SKM-1 (cell line): ENCODE measurements around the gene CTTNBP2.

Experiments used
- DNase-seq: peaks from one replicate; lab custom pipeline; 2025; ENCODE audit not compliant: unreplicated experiment; lab: John Stamatoyannopoulos, UW

CTTNBP2 gene

DNA sequence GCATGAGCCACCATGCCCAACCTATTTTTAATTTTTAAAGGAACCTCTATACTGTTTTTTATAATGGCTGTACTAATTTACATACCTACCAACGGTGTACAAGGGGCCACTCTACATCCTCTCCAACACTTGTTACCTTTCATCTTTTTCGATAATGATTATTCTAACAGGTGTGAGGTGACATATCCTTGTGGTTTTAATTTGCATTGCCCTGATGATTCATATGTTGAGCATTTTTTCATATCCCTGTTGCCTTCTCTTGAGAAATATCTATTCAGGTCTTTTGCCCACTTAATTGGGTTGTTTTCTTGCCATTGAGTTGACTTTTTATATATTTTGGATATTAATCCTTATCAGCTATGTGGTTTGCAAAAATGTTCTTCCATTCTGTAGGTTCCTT, 167.0 kb downstream of the CTTNBP2 start:
- no peak for DNase-seq

DNA sequence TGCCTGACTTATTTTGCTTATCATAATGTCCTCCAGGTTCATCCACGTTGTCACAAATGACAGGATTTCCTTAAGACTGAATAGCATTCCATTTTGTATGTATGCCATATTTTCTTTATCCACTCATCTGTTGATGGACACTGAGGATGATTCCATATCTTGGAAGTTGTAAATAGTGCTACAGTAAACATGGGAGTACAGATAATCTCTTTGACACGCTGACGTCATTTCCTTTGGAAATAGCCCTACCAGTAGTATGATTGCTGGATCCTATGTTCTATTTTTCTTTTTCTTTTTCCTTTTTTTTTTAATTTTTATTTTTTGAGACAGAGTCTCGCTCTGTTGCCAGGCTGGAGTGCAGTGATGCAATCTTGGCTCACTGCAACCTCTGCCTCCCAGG, 167.6 kb downstream of the CTTNBP2 start:
- DNase-seq = no peak

DNA sequence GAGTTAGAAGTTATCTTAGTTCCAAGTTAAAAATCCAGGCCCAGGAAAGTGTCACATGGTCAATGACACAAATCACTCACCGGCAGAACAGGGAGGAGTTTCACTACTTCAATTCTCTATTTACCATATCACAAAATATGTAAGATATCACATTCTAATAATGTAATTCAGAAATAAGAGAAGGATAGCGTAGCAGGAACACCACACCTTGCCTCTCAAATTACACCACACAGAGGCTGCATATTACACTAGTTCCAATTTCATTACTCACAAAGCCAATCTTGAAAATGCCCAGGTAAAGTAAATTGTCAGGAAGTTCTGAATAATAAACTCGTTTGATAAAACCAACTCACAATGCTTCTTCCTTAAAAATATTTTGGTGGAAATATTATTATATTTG, 169.2 kb downstream of the CTTNBP2 start:
- no peak for DNase-seq

- DNase-seq = no peak
These were observed 175.2 kb downstream of the CTTNBP2 start for GRCh38 chr7:117698018-117698417.

DNA sequence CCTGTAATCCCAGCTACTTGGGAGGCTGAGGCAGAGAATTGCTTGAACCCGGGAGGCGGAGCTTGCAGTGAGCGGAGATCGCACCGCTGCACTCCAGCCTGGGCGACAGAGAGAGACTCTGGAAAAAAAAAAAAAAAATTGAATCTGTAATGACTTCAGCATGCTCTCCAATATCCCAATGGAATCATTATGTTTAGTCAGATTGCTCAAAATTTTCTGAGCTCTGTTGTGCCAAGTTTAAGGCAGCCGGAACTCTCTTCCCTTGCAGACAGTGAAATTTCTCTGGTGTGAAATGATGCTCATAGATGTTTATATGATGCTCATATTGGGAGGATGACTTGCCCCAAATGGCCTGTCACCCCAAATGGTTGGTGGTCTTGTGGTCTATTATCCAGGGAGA, 180.9 kb downstream of the CTTNBP2 start:
- DNase-seq = no peak

DNA sequence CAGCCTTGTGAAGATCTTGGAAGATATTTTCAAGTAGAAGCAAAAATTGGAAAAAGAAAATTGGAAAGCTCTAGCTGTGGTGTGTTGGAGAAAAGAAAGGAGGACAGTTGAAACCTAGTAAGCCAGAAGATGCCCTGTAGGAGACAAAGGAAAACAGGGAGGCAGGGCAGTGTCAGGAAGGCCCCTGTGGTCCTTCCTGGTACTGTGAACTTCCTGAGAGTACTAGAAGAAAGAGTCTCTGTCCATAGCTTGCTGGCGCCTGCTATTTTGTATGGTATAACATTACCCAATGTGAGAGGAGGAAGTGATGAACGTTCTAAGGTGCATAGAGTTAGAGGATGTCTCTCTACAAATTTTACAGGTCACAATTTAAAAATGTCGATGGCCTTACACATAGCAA, 183.1 kb downstream of the CTTNBP2 start:
- no peak for DNase-seq

DNA sequence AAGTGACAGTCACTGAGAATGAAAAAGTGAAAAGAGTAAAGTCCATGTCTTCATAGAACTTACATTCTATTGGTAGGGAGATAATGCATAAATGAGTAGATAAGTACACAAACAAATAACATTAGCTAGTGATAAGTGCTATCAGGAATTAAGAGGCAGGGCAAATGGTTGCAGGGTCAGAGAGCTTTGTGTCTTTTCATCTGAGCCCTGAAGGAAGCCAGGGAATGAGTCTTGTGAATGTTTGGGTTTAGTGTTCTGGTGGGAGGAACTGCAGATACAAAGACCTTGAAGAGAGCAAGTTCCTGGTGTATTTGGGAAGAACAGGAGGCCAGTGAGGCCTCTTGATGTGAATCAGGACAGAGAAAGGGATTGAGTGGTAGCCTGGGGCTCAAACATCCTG, 183.8 kb downstream of the CTTNBP2 start:
- DNase-seq = no peak

DNA sequence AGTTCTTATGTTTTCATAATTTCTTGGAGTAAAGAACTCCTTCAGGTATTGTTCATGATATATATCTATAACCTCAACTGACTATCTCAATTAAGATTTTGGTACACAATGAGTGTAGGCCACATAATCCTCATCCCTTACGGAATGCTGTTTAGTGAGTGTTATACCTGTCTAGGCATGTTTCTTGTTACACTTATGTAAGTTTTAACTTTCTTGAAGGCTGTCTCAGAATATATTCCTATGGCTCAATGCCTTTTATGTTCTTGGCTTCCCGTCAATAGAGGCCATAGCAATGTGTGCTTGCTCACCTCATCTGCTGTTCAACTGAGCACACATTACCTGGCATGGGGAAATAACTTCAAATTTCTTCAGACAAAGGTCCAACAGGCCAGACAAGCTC, 185.1 kb downstream of the CTTNBP2 start:
- DNase-seq = no peak

DNA sequence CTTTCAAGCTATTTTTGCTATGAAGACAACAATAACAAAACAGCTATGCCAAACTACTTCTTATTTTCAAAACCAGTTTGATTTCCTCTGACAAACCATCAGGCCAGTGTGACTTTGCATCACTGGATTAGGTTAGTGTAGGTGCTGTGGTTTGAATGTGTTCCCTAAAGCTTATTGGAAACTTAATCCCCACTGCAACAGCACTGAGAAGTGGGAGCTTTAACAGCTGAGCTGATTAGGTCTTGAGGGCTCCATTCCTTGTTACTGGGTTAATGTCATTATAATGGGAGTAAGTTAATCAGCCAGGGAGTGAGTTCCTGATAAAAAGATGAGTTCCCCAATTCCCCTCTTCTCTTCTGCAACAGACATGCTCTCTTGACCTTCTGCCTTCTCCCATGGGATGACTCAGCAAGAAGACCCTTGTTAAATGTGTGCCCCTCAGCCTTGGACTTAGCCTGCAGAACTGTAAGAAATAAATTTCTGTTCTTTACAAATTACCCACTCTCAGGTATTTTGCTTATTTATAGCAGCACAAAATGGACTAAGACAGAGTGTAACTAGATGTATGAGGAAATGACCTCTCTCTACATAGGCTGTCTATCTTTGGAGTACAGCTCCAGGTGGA, 186.8 kb downstream of the CTTNBP2 start:
- DNase-seq = no peak

GRCh38 chr7:117685795-117686194, 187.4 kb downstream of the CTTNBP2 start:
- DNase-seq = no peak

DNA sequence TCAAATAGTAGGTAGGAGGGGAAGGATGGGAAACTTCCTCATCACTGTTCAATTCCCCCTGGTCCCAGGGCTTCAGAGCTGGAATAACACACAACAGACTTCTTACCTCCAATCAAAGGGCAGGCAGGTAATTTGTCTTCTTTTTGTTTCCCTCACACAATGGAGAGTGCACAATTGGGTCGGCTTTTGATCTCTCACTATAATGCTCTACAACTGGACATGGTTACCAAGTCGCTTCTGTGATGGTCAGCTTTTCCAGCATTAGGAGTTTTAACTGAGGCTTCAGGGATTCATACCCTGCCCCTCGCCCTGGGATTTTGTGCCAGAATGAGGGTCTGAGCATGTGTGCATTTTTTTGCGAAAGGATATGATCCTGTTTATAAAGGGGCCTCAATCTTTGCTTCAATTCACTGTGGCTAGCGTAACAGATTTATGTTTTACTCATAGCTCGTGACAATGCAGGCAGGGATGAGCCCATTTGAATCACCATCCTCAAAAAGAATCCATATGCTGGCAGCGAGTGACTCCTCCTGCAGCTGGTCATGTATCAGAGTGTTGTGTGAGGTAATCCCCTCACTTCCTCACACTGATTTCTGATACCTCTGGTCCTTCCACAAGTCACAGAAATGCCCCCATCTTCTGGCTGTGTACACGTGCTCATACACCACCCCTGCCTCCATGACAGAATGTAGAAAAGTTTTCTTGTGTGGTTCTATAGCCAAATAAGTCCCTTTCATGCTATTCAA, 189.6 kb downstream of the CTTNBP2 start:
- DNase-seq = no peak

- DNase-seq = no peak
These were observed 190.4 kb downstream of the CTTNBP2 start for GRCh38 chr7:117682681-117683385.

DNA sequence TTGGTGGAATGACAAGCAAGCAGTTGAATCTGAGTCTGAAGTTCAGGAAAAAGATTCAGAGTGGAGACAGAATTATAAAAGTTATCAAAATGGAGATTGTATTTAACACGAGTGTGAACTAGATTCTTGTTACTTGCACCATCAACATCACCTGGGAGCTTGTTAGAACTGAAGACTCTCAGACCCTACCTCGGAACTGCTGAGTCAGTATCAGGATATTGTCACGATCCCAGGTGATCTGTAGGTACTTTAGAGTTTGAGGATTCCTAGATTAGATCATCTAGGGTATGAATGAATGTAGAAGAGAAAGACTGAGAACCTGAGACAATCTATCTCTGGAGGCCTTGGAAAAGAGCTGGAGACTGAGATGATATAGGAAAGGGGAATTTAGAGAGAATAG, 194.1 kb downstream of the CTTNBP2 start:
- DNase-seq = no peak

GRCh38 chr7:117675497-117676435, 197.5 kb downstream of the CTTNBP2 start:
- no peak for DNase-seq

- DNase-seq = no peak
These were observed 198.6 kb downstream of the CTTNBP2 start for GRCh38 chr7:117674617-117675016.

DNA sequence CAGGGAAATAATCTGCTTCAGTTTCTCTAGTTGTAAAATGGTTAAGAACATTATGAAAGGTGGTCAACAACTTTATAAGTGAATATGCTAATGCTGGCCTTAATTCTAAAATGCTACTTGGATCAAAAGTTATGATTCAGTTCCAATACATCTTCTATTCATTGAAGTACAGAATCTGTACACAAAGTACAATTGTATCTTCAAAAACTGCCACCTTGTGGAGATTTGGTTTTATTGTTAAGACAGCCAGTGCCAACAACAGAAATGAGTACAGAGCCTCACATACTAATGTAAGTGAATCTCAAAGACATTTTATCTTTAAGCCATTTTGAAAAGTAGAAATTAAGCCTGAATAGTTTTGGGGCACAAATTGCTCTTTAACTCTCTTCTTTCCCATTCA, 199.4 kb downstream of the CTTNBP2 start:
- no peak for DNase-seq

DNA sequence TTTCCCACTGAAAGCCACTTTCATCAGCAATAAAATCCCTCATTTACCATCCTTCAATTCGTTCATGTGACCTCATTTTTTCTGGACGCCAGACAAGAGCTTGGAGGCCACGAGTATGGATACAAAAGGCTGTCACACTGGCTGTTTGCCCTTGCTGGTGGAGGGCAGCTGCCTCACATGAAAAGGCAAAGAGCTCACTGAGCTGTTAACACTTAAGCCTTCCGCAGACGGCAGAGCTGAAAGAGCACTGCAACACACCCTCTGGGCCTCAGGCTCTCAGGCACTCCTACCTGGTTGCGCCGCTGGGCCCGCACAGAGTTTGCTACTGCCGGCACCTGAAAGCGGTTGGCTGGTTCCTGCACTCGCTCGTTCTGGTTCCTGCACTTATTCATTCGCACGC, 199.9 kb downstream of the CTTNBP2 start:
- no peak for DNase-seq

GRCh38 chr7:117672453-117672852, 200.8 kb downstream of the CTTNBP2 start:
- DNase-seq = no peak

DNA sequence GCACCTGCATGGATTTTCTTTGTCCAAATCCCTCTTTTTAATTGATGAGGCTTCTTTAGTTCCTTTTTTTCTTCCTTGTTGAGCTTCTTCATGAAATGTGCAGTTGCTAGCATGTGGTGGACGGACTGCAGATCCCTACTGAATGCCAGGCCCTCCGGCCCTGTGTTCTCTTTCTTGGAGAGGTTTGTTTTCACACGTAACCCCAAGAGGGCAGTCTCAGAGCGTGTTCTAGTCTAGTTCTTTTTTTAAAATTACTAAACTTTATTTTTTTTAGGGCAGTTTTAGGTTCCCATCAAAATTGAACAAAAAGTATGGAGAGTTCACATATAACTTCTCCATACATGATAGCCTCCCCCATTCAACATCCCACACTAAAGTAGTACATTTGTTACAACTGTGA, 203.4 kb downstream of the CTTNBP2 start:
- DNase-seq = no peak

- DNase-seq = no peak
These were observed 205.8 kb downstream of the CTTNBP2 start for GRCh38 chr7:117667456-117667855.

GRCh38 chr7:117666689-117667088, 206.6 kb downstream of the CTTNBP2 start:
- DNase-seq = no peak
